ENCODE results near the gene SMC3. TPM values are rescaled to one million over a fixed set of nuclear protein-coding genes. Genes with fewer than 3 reads are reported as not detected.

SMC3 gene
- total and polyA plus RNA-seq, 12 donors, result 10.0 to 38.8 (median 21.5) TPM

DNA sequence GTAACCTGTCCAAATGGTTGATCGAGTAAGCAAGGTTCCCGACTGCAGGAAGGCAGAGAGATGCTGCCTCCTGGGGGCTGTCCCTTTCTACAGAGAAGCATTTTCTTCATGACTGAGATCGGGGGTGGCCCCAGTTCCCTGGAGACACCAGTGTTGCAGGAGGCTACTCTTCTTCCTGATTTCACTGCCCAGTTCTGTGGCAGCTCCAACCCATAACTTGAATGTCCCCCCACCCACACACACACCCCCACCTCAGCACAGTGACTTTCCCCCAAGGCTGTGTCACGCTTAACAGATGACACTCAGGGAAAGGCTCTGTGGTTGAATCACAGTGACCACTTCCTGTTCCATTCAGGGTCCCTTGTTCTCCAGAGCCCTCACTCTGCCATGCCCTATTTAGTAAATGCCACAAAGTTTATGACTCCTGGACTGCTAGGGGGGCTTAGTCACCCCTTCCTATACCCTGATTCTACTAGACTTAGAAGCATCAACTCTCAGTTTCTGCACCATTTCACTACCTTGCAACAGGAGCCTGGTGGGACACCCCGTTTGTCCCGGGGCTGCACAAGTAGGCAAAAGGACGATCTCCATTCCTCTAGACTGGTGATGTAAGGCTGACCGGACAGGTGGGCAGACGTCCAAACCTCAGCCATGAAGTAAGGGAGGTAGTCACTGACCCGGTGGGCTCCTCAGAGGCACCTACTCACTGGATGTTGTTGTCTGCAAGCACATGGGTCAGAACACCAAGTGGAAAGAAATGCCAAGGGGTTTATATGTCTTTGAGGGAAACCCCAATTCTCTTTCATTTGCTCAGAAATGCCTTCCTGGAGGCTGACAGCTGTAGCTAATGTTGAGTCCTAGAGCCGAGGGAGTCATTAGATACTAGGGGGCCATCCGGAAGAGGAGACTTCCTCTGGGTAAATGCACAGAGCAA, 31.3 kb upstream of the SMC3 start:
- DNase-seq, result peak in 2 of 7 donors; percentile 36 to 49
- Histone ChIP-seq H3K36me3 (replicated peaks in 1 of 2) (no peaks in the 10 kb centered on the region), H3K27me3 (no peaks in the 10 kb centered on the region), H3K4me1 (replicated peaks in 1 of 2) (no peaks in the 10 kb centered on the region), H3K9me3 (replicated peaks in 1 of 3) (no peaks in the 10 kb centered on the region), H3K4me3 (no peak overlapping the region), H3K27ac (no peak overlapping the region)
- WGBS, 4 donors, result 44 to 70% (median 54%) methylated on average over 11 to 12 of the region's 12 CpGs
- intact Hi-C loops (cut with DNase I), result no loop called here
- TF ChIP-seq, protein P1, sequence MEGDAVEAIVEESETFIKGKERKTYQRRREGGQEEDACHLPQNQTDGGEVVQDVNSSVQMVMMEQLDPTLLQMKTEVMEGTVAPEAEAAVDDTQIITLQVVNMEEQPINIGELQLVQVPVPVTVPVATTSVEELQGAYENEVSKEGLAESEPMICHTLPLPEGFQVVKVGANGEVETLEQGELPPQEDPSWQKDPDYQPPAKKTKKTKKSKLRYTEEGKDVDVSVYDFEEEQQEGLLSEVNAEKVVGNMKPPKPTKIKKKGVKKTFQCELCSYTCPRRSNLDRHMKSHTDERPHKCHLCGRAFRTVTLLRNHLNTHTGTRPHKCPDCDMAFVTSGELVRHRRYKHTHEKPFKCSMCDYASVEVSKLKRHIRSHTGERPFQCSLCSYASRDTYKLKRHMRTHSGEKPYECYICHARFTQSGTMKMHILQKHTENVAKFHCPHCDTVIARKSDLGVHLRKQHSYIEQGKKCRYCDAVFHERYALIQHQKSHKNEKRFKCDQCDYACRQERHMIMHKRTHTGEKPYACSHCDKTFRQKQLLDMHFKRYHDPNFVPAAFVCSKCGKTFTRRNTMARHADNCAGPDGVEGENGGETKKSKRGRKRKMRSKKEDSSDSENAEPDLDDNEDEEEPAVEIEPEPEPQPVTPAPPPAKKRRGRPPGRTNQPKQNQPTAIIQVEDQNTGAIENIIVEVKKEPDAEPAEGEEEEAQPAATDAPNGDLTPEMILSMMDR (IDR thresholded peaks at IDR 0.05), result peak in 5 of 6 experiments; percentile 23 to 50 (median 41)
- no peak for TF ChIP-seq POLR2A (IDR thresholded peaks at IDR 0.05)

DNA sequence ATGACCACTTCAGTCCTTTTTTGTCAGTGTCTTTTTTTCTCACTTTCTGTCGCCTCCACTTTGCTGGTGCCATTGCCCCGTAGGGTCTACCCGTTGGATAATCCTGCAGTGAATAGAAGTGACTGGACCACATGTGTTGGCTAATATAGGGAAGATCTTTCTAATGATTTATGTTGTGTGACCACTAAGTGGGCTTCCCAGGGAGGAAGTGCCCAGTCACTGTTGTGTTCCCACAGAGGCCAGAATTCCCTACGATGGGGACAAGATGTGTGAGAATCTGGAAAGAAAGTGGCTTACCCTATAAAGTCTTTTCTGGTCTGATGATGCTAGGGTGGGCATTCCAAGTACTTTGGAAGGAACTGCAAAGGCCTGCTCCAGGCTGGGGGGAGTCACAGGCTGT, 28.4 kb upstream of the SMC3 start:
- no peak overlapping the region for H3K27ac ChIP-seq
- H3K27me3 ChIP-seq, result no peaks in the 10 kb centered on the region
- intact Hi-C loops (cut with DNase I), result no loop called here
- H3K9me3 ChIP-seq (replicated peaks in 1 of 3), result no peaks in the 10 kb centered on the region
- no peaks in the 10 kb centered on the region for H3K4me1 ChIP-seq (replicated peaks in 1 of 2)
- 87 to 96% (median 92%) methylated on average over 4 of the region's 4 CpGs for WGBS, 4 donors
- no peak for DNase-seq
- no peak overlapping the region for H3K4me3 ChIP-seq
- H3K36me3 ChIP-seq (replicated peaks in 1 of 2), result no peaks in the 10 kb centered on the region
- TF ChIP-seq, protein P1 (IDR thresholded peaks at IDR 0.05), result no peak
- TF ChIP-seq POLR2A (IDR thresholded peaks at IDR 0.05), result no peak

DNA sequence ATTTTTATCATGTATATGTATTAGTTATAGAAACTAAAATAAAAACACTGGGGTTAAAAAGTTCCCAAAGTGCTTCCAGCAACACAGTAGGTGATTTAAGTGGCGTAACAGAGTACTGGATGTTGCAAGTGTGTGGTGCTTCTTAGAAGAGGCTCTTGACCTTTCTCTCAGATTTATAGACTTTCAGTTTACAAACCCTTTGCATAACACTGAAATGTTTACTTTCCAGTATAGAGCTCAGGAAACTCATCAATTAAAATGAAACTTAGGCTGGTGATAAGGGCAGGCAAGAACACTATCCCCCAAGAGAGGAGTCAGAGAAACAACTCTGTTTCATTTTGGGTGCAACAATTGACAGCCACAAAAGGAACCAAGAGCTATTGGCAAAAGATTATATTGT, 27.5 kb upstream of the SMC3 start:
- intact Hi-C loops (cut with DNase I), result no loop called here
- Histone ChIP-seq H3K4me1 (replicated peaks in 1 of 2) (no peaks in the 10 kb centered on the region), H3K4me3 (no peak overlapping the region)

DNA sequence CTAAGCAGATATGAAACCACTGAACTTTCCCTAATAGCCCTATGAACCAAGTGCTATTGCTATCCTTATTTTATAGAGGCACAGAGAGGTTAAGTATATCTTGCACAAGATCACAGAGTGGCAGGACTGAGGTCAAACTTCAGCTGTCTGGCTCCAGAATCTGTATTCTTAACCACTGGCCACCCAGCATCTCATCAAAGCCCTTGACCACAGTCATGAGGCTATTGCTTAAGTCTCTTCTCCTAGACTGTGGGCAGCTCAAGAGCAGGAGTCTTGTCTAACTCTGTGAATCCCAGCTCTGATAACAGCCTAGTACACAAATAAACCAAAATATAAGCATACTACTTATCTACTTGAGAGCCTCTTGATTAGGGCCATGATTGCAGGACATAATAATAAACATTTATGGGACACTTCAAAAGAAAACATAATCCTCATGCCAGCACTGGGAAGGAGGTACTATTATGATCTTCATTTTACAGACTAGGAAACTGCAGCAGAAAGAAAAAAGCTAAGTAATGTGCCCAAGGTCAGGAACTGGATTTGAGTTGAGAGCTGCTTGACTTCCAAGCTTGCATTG, 22.4 kb upstream of the SMC3 start:
- Histone ChIP-seq H3K4me1 (replicated peaks in 1 of 2) (no peaks in the 10 kb centered on the region), H3K4me3 (no peak overlapping the region), H3K27ac (no peak overlapping the region), H3K9me3 (replicated peaks in 1 of 3) (no peaks in the 10 kb centered on the region), H3K27me3 (peaks cover 3% of the 10 kb centered on the region), H3K36me3 (replicated peaks in 1 of 2) (no peaks in the 10 kb centered on the region)
- TF ChIP-seq POLR2A (IDR thresholded peaks at IDR 0.05), result no peak
- TF ChIP-seq, protein P1 (IDR thresholded peaks at IDR 0.05), result no peak
- no peak for DNase-seq
- intact Hi-C loops (cut with DNase I), result loop anchor here in 1 of 2 donors (5.0 kb wide), 1 partner anchor 233 kb away; no protein-coding TSS in a partner anchor

More for the DNA sequence above, 27.5 kb upstream of the SMC3 start:
- Histone ChIP-seq H3K27me3 (no peaks in the 10 kb centered on the region), H3K36me3 (replicated peaks in 1 of 2) (no peaks in the 10 kb centered on the region), H3K9me3 (replicated peaks in 1 of 3) (no peaks in the 10 kb centered on the region), H3K27ac (no peak overlapping the region)
- 25 to 96% (median 69%) methylated on average over 1 of the region's 1 CpG for WGBS, 4 donors
- no peak for DNase-seq
- TF ChIP-seq POLR2A (IDR thresholded peaks at IDR 0.05), result no peak
- TF ChIP-seq, protein P1 (IDR thresholded peaks at IDR 0.05), result no peak
